ENCODE measurements around the gene BRPF1.

DNA sequence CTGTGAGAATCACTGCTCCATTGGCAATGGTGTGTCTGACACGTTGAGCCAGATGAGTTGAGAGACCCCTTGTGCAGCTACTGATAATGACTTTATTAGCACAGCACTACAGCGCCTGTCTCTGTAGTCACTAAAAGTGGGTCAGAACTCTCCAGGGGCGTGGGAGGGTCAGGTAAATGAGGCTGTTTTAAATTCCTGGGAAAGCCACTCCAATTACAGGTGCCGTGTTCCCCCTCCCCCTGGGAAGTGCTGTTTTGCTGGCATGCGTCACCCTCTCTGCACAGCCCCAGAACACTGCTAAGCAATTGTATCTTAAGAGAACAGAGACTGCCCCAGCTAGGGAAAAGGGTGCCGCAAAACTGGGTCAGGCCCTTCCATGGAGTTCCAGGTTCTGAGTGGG lies 49.4 kb upstream of the BRPF1 start:
- TF ChIP-seq EZH2 (IDR thresholded peaks at IDR 0.05; ENCODE audit: borderline replicate concordance, insufficient read depth, low read length, poor library complexity, severe bottlenecking): no peak
- TF ChIP-seq, protein P1, sequence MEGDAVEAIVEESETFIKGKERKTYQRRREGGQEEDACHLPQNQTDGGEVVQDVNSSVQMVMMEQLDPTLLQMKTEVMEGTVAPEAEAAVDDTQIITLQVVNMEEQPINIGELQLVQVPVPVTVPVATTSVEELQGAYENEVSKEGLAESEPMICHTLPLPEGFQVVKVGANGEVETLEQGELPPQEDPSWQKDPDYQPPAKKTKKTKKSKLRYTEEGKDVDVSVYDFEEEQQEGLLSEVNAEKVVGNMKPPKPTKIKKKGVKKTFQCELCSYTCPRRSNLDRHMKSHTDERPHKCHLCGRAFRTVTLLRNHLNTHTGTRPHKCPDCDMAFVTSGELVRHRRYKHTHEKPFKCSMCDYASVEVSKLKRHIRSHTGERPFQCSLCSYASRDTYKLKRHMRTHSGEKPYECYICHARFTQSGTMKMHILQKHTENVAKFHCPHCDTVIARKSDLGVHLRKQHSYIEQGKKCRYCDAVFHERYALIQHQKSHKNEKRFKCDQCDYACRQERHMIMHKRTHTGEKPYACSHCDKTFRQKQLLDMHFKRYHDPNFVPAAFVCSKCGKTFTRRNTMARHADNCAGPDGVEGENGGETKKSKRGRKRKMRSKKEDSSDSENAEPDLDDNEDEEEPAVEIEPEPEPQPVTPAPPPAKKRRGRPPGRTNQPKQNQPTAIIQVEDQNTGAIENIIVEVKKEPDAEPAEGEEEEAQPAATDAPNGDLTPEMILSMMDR (IDR thresholded peaks at IDR 0.05; ENCODE audit: poor library complexity, severe bottlenecking): no peak
- no peak for TF ChIP-seq EP300 (conservative IDR thresholded peaks at IDR 0.05; ENCODE audit: poor library complexity, severe bottlenecking)
- TF ChIP-seq, protein P2, sequence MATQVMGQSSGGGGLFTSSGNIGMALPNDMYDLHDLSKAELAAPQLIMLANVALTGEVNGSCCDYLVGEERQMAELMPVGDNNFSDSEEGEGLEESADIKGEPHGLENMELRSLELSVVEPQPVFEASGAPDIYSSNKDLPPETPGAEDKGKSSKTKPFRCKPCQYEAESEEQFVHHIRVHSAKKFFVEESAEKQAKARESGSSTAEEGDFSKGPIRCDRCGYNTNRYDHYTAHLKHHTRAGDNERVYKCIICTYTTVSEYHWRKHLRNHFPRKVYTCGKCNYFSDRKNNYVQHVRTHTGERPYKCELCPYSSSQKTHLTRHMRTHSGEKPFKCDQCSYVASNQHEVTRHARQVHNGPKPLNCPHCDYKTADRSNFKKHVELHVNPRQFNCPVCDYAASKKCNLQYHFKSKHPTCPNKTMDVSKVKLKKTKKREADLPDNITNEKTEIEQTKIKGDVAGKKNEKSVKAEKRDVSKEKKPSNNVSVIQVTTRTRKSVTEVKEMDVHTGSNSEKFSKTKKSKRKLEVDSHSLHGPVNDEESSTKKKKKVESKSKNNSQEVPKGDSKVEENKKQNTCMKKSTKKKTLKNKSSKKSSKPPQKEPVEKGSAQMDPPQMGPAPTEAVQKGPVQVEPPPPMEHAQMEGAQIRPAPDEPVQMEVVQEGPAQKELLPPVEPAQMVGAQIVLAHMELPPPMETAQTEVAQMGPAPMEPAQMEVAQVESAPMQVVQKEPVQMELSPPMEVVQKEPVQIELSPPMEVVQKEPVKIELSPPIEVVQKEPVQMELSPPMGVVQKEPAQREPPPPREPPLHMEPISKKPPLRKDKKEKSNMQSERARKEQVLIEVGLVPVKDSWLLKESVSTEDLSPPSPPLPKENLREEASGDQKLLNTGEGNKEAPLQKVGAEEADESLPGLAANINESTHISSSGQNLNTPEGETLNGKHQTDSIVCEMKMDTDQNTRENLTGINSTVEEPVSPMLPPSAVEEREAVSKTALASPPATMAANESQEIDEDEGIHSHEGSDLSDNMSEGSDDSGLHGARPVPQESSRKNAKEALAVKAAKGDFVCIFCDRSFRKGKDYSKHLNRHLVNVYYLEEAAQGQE (IDR thresholded peaks at IDR 0.05; ENCODE audit: borderline replicate concordance): no peak
